NCI-H1694 (cell line): ENCODE data around the gene TMEM263.
A peak's percentile ranks its signal among the peaks of the same experiment; 100 is the strongest.
"Not testable (repeated sequence)": the region's sequence is repeated elsewhere in the genome, so short reads cannot be mapped to it uniquely, and the experiment has no call there.

ENCODE experiments used
- DNase-seq: peaks from one replicate; lab custom pipeline; 2025; lab: John Stamatoyannopoulos, UW

The TMEM263 gene

DNA sequence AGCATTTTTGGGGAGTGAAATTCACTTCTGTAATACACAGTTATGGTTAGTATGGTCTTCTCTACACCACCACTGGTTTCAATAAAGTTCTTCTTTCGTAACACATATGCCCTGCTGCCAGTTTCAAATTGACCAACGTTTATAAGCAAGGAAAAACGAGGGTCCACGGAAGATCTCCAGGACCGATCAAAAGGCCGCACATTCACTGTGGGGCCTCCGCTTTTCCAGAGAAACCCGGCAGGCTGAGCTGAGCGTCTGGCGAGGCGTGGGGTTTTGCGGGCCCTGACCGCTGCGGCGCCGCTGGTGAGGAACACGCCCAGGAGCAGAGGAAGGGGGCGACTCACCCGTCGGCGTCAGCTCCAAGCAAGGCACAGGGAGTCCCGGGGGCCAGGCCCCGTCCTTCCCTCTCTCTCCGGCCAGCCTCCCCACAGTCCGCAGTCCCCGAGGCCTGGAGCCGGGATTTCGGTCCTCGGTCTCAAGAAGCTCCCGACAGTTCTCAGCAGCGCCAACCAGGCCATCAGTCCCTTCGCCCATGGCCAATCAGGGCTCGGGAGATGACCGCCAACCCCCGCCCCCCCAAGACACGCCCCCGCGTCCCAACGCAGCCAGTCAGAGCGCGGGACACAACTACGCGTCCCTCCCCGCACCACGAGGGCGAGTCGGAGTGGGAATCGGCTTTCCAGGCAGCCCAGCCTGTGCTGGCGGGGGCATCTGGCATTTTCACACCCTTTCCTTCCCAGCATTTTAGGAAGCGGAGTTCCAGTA lies 31.1 kb downstream of the TMEM263 start, which contains the start of gene MTERF2:
Gene MTERF2 (minus strand): TSS at position 522 of the 765 bp plus-strand sequence. CDS start 8,432 bp downstream, outside the sequence.
- peak; percentile 77 for DNase-seq

GRCh38 chr12:106987846-106988245 lies 32.1 kb downstream of the TMEM263 start:
- no peak for DNase-seq

GRCh38 chr12:106994579-106995220 lies 39.0 kb downstream of the TMEM263 start:
- no peak for DNase-seq

DNA sequence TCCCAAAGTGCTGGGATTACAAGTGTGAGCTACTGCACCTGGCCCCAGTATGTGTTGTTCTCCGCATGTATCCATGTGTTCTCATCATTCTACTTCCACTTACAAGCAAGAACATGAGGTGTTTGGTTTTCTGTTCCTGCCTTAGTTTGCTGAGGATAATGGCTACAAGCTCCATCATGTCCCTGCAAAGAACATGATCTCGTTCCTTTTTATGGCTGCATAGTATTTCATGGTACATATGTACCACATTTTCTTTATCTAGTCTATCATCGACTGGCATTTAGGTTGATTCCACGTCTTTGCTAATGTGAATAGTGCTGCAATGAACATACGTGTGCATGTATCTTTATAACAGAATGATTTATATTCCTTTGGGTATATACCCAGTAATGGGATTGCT lies 40.4 kb downstream of the TMEM263 start:
- DNase-seq = not testable (repeated sequence)

- DNase-seq = no peak
These were observed 42.2 kb downstream of the TMEM263 start for GRCh38 chr12:106997916-106998315.

- DNase-seq = no peak
These were observed 43.7 kb downstream of the TMEM263 start for GRCh38 chr12:106999446-106999845.

GRCh38 chr12:107002665-107003064 lies 47.0 kb downstream of the TMEM263 start:
- DNase-seq = not testable (repeated sequence)

- DNase-seq = no peak
These were observed 51.7 kb downstream of the TMEM263 start for GRCh38 chr12:107007411-107007810.

- no peak for DNase-seq
These were observed 55.8 kb downstream of the TMEM263 start for GRCh38 chr12:107011519-107011918.

DNA sequence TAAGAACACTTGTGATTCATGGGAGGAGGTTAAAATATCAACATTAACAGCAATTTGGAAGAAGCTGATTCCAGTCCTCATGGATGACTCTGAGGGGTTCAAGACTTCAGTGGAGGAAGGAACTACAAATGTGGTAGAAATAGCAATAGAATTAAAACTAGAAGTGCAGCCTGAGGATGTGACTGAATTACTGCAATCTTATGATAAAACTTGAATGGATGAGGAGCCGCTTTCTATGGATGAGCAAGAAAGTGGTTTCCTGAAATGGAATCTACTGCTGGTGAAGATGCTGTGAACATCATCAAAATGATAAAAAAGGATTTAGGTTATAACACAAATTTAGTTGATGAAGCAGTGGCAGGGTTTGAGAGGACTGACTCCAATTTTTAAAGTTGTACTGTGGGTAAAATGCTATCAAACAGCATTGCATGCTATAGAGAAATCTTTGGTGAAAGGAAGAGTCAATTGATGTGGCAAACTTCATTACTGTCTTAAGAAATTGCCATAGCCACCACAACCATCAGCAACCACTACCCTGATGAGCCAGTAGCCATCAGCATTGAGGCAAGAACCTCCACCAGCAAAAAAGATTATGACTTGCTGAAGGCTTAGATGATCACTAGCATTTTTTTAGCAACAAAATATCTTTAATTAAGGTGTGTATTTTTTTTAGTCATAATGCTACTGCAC lies 57.2 kb downstream of the TMEM263 start:
- no peak for DNase-seq

DNA sequence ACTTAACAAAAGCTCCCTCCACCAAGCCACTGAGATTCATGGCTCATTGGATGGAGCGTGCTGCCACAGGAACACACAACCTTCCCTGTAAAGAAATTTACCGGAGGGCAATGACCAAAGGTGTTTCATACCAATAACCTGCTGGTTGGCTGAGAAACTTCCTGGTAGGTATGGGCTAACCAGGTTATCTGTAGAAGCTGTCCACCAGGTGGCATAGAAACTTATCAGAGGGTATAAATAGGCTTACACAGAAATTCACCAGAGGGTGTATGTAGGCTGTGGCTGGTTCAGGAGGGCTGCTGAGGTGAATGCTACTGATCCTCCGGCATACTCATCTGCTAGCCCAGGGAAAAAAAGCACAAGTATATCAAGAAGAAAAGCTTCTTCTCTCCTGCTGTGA lies 58.3 kb downstream of the TMEM263 start:
- DNase-seq = no peak

GRCh38 chr12:107017042-107017441 lies 61.3 kb downstream of the TMEM263 start:
- DNase-seq = no peak

DNA sequence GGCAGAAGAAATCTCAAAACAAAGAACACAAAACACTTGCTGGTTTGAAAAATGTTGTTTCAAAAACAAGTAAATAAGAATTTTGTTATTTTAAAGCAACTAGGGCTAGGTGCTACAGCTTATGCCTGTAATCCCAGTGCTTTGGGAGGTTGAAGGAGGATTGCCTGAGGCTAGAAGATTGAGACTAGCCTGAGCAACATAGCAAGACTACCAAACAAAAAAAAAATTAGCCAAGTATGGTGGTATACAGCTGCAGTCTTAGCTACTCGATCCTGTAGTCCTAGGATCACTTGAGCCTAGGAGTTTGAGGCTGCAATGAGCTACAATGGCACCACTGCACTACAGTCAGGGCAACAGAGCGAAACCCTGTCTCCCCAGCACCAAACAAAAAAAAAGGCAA lies 63.8 kb downstream of the TMEM263 start:
- DNase-seq = no peak
